CD4-positive, alpha-beta T cell treated with Interleukin-17A for 1 hour (primary cell): ENCODE results near the gene SLC6A17.

ENCODE experiments used
- DNase-seq: peaks from one replicate; pipeline ENCODE4 v3.0.0-alpha.2; 2020

SLC6A17 gene

DNA sequence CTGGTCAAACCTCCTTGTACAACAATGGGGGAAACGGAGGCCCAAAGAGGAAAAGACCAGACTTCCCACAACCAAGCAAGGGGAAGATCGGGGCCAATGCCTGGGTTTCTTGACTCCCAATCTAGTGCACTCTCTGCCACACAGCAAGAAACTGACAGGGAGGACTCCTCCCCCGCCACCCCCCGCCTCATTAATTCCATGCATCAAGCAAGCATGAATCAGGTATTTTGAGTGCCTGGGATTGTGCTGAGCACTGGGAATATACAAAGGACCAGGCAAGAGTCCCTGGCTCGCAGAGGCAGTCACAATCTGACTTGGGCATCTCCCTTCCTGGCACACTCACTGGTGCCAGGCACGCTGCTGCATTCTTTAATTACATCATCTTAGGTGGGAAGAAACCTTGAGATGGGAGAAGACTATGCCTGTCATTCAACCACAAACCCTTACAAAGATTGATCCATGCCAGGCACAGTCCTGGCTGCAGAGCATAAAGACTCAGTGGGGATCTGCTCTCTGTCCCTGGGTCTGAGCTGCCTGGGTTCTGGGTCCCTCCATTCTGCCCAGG lies 55.4 kb downstream of the SLC6A17 start:
- no peak for DNase-seq

DNA sequence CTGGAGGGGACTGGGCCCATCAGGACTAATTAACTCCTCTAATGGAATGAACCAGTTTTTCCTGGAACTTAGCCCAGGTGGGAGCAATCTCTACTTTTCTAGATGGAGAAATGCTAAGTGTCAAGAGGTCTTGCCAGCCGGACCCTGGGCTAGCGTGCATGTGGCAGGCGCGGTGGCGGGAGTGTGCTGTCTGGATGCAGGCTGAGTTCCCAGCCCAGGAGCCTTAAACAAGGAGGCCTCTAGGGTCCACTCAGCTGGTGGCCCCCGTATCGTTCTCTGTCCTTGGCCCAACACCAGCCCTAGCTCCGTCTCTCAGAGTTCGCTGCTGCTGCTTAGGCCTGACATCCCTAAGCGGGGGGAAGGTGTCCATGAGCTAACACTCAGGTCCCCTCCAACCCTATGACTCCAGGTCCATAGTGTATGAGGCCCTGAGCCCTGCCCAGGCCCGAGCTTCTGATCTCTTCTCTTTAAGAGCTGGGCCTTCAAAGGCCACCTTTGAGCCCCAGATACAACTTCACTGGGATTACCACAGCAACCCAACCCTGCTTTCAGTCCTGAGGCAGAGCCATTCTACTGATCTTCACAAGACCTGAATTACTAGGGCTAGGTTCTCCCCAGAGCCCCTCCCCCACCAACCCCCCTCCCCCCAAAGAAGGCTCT lies 56.1 kb downstream of the SLC6A17 start:
- no peak for DNase-seq

DNA sequence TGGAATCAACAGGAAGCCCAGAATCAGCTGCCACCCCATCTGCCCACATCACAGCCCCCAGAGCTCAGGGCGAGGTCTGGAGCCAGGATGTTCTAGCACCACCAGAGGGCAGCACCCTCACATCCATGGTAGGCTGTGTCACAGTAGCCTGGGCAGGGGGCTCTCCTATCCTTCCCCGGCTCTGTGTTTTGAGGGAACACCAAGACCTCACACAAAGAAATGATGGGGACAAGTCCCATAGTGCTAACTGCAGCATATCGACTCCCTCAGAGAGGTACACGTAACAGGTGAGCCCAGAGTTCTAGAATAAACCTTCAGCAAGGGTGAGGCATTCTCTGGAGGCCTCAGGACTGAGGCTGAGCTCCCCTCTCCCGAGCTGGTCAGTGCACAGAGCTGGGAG lies 57.5 kb downstream of the SLC6A17 start:
- DNase-seq, result peak; percentile 81

DNA sequence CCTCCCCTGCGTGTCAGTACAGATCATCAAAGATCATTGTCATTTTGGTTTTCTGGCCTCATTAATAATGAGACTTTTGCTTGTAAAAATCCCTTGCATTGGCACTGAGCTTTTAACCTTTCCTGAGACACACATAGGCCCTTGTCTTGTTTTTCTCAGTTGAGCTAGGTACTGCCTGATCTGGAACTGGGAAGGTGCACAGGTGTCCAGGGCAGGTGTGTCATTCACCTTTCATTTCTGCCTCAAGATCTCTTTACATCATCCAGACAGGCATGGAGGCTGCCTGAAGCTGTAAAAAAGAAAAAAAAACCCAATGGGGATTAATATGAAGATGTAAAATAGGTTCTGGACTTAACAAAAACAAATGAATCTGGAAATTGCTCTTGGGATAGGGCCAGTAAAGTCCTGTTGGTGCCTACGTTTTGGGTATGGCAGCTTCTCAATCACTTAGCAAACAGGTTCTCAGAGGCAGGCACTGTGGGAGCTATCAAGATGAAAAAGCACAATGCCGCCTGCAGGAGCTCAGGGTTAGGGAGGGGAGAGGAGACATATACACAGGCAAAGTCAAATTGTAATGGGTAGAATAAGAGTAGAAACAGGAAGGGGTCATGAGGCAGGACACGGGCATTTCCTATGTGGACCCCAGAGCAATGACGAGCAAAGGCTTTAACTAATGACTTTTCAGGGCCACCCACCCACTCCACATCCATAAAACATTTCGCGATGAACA lies 58.8 kb downstream of the SLC6A17 start:
- no peak for DNase-seq

DNA sequence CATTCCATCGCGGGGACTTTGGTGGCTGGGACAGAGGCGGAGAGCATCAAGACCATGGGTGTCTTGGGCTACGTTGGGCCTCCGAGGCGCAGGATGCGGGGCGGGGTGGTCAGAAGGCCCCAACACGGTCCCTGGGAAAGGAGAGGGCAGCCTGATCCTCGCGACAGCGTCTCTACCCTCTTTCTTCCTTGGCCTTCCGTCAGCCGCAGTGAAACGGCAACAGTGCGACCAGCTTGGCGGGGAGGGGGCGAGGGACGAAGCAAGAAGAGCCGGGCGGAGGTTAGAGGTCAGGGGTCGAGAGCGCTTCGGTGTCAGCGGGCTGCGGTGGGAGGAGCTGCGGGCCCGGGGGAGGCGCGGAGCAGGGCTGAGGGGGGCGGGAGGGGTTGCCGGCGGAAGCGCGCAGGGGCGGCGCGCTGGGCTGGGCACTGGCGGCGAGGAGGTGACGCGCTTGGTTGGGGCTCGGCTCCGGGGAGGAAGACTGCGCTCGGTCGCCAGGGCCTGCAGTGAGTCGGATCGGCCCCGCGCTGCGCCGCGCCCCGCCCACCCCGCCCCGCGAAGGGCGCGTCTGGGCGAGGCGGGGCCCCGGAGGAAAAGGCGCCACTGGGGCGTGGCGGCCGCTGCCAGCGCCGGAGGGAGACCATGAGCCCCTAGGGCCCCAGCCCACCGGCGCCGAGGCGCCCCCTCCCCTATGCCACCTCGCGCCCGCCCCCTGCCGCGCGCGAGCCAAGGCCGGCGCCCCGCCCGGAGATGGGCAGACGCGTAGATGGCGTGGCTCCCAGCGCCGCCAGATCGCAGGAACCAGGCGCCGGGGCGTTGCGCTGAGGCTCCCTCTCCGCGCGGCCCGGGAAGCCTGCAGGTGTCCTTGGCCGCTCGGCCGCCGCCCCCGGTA lies 59.7 kb downstream of the SLC6A17 start, which contains the start of gene KCNC4:
TSS of gene KCNC4 (plus strand) at position 600 of the 889 bp plus-strand sequence. CDS start 1,186 bp downstream, outside the sequence.
- DNase-seq, result peak; percentile 96

DNA sequence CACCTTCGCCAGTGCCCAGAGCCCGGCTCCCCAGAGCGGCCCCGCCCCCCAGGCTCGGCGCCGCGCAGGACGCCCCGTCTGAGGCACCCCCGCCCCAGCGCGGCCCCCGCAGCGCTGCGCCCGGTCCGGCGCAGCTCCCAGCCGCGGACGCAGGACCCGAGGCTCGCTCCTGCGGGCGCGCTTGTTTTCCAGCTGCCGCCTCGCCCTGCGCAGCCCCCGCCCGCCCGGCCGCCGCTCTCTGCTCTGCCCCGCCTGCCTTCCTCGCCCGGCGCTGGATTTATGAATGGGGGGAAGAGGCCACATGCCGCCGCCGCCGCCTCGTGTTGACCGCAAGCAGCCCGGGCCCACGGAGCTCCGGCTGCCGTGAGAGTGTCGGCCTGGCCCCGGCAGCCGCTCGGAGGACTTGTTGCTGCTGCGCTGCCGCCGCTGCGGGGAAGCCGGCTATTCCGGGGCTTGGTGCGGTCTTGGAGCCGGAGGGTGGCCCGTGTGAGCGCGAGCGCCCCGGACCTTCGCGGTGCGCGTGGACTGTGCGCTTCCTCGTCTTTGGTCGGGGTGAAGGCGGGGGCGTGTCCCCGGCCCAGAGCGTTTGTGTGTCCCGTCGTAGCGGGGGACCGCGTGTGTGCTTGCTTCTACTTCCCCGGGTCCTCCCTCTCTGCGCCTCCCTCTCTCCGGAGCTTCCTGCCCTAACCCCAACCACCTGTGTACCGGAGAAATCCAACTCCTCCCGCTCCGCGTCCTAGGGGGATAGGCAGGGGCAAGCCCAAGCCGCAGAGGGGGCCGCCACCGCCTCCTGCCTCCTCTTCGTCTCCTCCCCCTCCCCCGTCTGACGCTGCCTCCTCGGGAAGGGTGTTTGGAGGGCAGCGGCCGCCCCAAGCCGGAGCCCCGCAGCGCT lies 60.6 kb downstream of the SLC6A17 start:
- peak; percentile 70 for DNase-seq

DNA sequence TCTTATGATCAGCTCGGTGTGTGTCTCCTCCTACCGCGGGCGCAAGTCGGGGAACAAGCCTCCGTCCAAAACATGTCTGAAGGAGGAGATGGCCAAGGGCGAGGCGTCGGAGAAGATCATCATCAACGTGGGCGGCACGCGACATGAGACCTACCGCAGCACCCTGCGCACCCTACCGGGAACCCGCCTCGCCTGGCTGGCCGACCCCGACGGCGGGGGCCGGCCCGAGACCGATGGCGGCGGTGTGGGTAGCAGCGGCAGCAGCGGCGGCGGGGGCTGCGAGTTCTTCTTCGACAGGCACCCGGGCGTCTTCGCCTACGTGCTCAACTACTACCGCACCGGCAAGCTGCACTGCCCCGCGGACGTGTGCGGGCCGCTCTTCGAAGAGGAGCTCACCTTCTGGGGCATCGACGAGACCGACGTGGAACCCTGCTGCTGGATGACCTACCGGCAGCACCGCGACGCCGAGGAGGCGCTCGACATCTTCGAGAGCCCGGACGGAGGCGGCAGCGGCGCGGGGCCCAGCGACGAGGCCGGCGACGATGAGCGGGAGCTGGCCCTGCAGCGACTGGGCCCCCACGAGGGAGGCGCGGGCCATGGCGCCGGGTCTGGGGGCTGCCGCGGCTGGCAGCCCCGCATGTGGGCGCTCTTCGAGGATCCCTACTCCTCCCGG lies 61.3 kb downstream of the SLC6A17 start:
- no peak for DNase-seq

DNA sequence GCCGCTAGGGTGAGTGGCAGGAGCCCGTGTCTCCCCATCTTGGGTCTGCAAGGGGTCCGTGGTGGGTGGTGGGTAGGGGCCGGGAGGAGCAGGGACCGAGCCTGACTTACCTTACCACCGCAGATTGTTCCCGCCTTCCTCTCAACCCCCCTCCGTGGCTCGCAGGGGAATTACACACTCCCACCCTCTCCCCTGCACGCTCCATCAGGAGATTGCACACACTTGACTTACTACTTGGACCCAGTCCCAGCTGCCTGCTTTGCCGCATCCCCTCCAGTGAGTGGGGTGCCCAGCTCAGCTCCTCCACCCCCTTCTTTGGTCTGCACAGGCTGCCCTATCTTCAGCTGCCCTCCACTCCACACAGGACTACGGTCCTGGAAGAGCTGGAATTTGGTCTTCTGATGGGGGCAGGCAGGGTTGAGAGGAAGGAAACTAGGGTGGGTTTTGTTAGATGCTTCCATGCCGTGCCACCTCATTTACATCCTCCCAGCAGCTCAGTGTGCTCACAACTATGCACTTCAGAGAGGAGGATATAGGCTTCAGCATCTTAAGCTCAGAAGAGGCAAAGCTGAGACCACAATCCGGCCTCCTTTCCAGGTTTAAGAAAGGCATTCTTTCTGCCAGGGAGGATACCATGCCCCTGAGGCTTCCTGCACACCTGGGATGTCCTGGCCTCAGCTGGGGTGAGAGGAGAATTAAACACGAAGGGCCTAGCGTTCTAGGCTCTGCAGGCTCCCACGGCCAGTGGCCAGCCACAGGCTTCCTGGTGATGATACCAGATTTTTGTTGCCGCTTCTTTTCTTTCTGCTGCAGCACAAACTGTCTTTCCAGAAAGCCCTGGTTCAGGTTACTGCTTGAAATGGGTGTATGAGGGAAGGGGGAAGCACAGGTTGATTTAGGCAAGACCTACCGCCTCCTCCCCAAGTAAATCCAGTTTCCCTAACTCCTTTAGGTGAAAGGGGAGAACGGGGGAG lies 62.2 kb downstream of the SLC6A17 start:
- DNase-seq, result no peak

DNA sequence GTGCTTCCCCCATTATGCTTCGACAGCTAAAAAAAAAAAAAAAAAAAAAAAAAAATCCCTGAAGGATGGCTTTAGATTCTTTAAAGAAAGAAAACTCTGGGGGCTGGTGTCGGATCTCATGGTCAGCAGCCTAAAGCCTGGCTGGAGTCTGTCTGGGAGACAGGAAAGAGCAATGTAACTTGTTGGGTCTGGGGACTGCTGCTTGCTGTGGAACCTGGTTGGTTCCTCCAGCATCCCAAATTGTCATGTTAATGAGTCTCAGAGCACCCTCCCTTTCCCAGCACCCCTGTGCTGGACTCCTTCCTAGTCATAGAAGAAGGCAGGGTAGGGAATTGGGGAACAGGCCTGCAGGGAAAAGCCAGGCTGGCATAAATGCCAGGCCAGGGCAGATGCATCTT lies 62.8 kb downstream of the SLC6A17 start:
- no peak for DNase-seq

DNA sequence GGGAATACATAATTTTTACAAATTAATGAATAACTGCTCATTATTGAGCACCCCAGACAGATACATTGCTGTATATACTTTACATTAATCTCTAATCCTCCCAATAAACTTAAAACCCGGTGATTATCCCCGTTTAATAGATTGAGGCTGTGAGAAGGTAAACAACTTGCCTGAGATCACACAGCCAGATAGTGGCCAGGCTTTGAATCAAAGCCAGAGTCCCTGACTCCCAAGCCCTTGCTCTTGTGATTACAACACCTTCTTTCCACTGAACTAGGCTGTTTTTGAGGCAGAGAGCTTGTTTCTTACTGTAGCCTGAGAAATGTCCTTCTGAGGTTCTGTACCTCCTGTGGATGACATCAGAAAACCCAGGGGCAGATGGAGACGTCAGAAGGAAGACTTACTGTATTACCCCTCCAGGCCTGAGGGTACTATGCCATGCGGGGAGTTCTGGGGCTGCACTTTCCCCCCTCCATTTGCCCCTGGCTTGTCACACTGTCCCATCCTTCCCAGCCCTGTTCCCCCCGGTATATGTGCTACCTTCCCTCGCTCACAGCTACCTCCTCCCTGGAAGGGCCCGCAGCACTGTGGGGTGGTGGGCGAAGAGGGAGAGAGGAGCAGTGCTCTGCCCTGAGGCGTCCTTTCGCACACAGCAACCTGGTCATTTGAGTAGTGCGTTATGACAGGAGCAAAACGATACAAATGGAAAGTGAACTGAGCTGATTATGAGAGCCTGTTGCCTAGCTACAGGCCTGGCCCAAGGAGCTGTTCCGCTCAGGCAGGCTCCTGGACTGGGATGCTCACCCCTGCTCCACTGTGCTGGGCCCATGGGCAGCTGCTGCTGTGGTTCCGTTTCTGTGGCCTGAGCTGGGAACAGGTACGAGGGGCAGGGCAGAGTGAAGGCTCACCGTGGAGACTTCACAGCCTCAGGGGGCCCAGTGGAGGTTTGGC lies 64.4 kb downstream of the SLC6A17 start:
- no peak for DNase-seq

DNA sequence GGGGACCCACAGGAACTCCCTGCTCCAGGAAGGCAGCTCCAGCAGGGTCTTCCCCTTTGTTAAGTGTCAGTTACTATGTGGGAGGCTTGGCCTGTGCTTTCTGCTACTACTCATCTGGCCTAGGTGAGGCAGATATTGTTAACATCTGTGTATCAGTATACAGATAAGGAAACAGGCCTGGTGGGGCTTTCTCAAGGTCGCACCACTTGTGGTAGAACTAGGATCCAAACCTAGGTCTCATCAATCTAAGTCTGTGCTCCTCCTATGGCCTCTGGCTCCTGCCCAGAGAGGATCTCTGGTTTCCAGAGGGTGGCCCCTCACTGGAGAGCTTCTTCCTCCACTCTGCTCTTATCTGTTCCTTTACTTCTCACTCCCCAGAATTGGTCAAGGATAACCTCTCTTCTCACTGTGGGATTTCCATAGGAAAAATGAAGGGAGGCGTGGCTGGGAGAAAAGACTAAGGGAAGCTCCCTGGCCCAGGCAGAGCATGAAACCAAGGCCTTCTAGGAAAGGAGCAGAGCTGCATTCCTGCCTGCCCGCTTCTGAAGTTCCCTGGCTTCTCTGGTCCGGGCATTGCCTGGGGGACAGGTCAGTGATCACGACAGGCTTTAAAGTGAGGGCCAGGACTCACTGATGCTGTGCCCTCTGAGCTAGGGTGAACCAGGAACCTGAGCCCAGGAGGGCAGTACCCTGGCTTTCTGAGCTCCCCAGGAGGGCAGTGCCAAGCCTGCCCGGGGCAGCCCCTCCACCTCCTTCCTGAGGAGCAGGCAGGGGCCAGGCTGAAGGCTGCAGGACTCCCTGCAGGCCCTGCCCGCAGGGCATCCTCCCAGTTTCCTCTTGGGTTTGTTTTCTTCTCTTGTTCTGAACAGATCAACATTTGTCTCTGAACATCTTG lies 65.6 kb downstream of the SLC6A17 start:
- DNase-seq, result no peak

DNA sequence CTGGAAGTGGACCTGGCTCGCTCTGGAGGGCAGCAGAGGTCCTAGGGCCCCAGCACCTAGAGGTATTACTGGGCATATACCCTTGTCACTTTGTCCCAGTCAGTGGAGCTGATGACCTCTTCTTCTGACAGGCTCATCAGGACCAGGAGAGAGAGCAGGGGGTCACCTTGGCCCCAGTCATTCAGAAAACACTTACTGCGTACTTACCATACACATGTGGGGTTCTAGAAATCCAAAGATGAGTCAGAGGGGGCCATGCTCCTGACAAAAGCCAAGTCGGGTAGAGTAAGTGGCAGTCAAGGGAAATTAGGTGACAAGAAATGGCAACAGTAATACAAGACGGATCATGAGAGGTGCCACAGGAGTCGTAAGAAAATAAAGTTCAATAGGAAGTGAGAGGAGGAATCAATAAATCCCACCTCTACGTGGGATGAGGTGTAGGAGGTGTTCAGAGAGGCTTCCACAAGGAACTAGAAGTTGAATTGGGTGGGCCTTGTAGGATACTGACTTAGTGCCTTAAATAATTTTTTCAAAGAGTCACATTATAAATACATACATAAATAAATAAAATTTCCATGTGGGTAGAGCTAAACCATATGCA lies 66.7 kb downstream of the SLC6A17 start:
- no peak for DNase-seq

DNA sequence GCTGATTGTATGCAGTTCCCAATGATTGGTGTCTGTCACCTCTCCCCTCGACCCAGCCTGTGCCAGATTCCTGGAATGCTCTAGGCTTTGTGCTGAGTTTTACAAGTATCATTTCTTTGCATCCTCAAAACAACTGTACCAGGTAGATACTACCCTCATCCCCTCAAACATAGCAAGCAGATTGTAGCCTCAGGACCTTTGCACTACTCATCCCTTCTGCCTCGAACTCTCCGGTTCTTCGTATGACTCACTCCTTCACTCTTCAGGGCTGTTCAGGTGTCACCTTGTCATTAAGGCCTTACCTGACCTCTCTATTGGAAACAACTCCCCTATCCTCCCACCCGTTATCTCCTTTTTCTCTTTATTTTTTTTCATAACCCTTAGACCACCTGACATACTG lies 67.8 kb downstream of the SLC6A17 start:
- DNase-seq, result no peak

DNA sequence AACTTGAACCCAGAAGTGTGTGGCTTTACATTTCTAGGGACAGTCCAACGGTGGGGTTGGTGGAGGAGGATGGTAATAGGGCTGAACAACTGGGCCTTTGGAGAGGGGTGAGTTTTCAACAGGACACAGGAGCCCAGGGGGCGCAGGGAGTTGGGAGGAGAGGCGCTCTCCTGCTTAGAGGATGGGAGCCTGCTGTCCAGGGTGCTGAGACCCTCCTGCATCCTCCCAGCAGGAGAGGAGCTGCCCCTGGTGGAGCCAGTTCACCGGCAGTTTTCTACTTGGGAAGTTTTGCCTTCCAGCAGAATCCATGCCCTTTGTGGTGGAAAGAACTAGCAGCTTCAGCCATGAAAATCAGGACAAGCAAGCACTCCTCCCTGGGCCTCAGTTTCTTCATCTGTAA lies 68.4 kb downstream of the SLC6A17 start:
- no peak for DNase-seq

DNA sequence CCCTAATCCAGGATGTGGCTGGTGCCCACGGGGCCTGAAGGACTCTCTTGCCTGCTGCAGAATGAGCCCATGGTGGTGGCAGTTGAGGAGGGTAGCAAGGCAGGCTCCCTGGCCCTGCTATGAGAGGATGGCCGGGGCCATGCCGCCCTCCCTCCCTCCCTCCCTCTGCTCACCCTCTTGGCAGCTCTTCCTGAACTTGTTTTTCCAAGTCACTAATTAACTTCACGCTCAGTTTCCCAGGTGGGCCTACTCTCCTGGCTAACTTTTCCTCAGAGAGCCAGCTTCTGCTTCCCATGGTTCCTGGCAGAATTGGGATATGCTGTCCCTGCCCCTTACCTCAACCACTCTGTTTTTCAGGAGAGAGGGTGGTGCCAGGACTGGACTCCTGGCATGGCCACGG lies 70.0 kb downstream of the SLC6A17 start:
- no peak for DNase-seq

DNA sequence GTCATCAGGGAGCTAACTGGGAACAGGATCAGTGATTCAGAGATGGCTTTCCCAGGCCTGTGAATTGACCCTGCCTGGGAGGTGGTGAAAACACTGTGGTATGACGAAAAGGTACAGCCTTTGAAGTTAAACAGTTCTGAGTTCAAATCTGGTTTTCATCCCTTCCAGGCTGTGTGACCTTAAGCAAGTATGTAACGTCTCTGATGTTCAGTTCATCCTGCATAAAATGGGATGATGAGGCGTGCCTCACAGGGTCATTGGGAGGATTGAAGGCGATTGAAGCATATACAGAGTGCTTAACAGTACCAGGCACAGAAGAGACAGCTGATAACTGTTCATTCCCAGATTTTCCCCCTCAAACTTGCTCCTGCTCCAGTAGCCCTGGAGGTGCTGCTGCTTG lies 70.8 kb downstream of the SLC6A17 start:
- DNase-seq, result no peak

DNA sequence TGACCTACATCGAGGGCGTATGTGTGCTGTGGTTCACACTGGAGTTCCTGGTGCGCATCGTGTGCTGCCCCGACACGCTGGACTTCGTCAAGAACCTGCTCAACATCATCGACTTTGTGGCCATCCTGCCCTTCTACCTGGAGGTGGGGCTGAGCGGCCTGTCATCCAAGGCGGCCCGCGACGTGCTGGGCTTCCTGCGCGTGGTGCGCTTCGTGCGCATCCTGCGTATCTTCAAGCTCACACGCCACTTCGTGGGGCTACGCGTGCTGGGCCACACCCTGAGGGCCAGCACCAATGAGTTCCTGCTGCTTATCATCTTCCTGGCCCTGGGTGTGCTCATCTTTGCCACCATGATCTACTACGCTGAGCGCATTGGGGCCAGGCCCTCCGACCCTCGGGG lies 72.8 kb downstream of the SLC6A17 start:
- DNase-seq, result no peak

DNA sequence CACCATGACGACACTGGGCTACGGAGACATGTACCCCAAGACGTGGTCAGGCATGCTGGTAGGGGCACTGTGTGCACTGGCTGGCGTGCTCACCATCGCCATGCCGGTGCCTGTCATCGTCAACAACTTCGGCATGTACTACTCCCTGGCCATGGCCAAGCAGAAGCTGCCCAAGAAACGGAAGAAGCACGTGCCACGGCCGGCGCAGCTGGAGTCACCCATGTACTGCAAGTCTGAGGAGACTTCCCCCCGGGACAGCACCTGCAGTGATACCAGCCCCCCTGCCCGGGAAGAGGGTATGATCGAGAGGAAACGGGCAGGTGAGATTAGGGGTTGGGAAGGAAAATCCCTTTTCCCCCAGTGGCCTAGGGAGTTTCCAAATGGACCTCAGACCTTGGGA lies 73.3 kb downstream of the SLC6A17 start:
- no peak for DNase-seq
